HFFc6 (cell line): ENCODE results near the gene MT1M. TPM values are rescaled to one million over a fixed set of nuclear protein-coding genes. Genes with fewer than 3 reads are reported as not detected.
A peak's percentile ranks its signal among the peaks of the same experiment; 100 is the strongest.
"Not testable (repeated sequence)": the region's sequence is repeated elsewhere in the genome, so short reads cannot be mapped to it uniquely, and the experiment has no call there.

ENCODE experiments used
- DNase-seq: peaks from one replicate; pipeline ENCODE4 v3.0.0-alpha.2; 2018
- H3K27ac Mint-ChIP-seq: 2 replicates; pipeline ENCODE4 v1.8.0; 2020; ENCODE audit warnings: mild to moderate bottlenecking, mixed read lengths
- H3K27me3 Mint-ChIP-seq: 2 replicates; pipeline ENCODE4 v1.8.0; 2021; ENCODE audit warnings: mild to moderate bottlenecking, moderate library complexity, mixed read lengths; ENCODE audit not compliant: insufficient read depth
- H3K36me3 Mint-ChIP-seq: 2 replicates; pipeline ENCODE4 v1.8.0; 2021; ENCODE audit warnings: low read depth, mixed read lengths
- H3K4me1 Mint-ChIP-seq: 2 replicates; pipeline ENCODE4 v1.8.0; 2020; ENCODE audit warnings: low read depth, mixed read lengths
- H3K4me3 Mint-ChIP-seq: 2 replicates; pipeline ENCODE4 v1.8.0; 2020; ENCODE audit warnings: mild to moderate bottlenecking, moderate library complexity, mixed read lengths
- H3K9me3 Mint-ChIP-seq: 2 replicates; pipeline ENCODE4 v1.8.0; 2020; ENCODE audit warnings: mild to moderate bottlenecking, mixed read lengths
- CTCF ChIP-seq: fragments of 200-600 bp; sonication (generic); IDR thresholded peaks from 2 replicates; pipeline ENCODE4 v1.5.0; 2021; ENCODE audit warnings: antibody characterized with exemption, mild to moderate bottlenecking
- total RNA-seq, 6 experiments: library from RNA; stranded (reverse); fragmentation: NEBNext Ultra II Directional; extraction: Animal tissue kit (Norgen Biotek cat#: 25700); gene quantifications; 2 replicates in 1 of 6; 3 replicates in 5 of 6; pipeline ENCODE4 v1.2.3, GENCODE V29; 2021

The MT1M gene
- total RNA-seq, 6 experiments from 2014 or later: 0.21 to 0.41 (median 0.28) TPM; not detected in 1

- H3K27ac Mint-ChIP-seq: no peak within 1 kb of the TSS
- H3K27me3 Mint-ChIP-seq: peaks cover 70% of the 10 kb centered on the region
- 0 out of 2 replicates have a peak, but pooled peaks cover 4% of the 10 kb centered on the region for H3K4me1 Mint-ChIP-seq
- no peak for DNase-seq
- H3K9me3 Mint-ChIP-seq: no peaks in the 10 kb centered on the region
- H3K36me3 Mint-ChIP-seq: no peaks in the 10 kb centered on the region; the same call in 1 of the 2 replicates
- peak within 1 kb of the TSS; percentile 34; the same call in 1 of the 2 replicates for H3K4me3 Mint-ChIP-seq
- no peak for TF ChIP-seq CTCF
Measured at GRCh38 chr16:56667581-56668571, 35.4 kb downstream of the MT1M start, which contains the start of gene MT1G. TSS of gene MT1G (minus strand) at chr16:56668065. CDS start at chr16:56667993, 72 bp downstream.

GRCh38 chr16:56669005-56669839, 36.8 kb downstream of the MT1M start, which contains the start of gene MT1H:
TSS of gene MT1H (plus strand) at chr16:56669814. CDS start at chr16:56669885, 71 bp downstream.
- H3K27me3 Mint-ChIP-seq: peaks cover 74% of the 10 kb centered on the region
- TF ChIP-seq CTCF: no peak

GRCh38 chr16:56669840-56670619, 37.6 kb downstream of the MT1M start:
- no peaks in the 10 kb centered on the region; the same call in 1 of the 2 replicates for H3K36me3 Mint-ChIP-seq
- H3K9me3 Mint-ChIP-seq: no peaks in the 10 kb centered on the region
- H3K27me3 Mint-ChIP-seq: peaks cover 72% of the 10 kb centered on the region
- no peak overlapping the region for H3K27ac Mint-ChIP-seq
- H3K4me3 Mint-ChIP-seq: no peak overlapping the region
- peaks cover 7% of the 10 kb centered on the region; the same call in 1 of the 2 replicates for H3K4me1 Mint-ChIP-seq
- no peak for TF ChIP-seq CTCF
- no peak for DNase-seq

More at GRCh38 chr16:56669005-56669839, 36.8 kb downstream of the MT1M start, which contains the start of gene MT1H:
- no peak within 1 kb of the TSS for H3K4me3 Mint-ChIP-seq
- H3K36me3 Mint-ChIP-seq: no peaks in the 10 kb centered on the region; the same call in 1 of the 2 replicates
- no peaks in the 10 kb centered on the region for H3K9me3 Mint-ChIP-seq
- no peak for DNase-seq
- H3K4me1 Mint-ChIP-seq: peaks cover 6% of the 10 kb centered on the region; the same call in 1 of the 2 replicates
- H3K27ac Mint-ChIP-seq: no peak within 1 kb of the TSS

GRCh38 chr16:56670620-56670934, 38.1 kb downstream of the MT1M start:
- no peak for DNase-seq
- Mint-ChIP-seq H3K36me3 (no peaks in the 10 kb centered on the region; the same call in 1 of the 2 replicates), H3K27me3 (peaks cover 71% of the 10 kb centered on the region), H3K27ac (no peak overlapping the region), H3K9me3 (no peaks in the 10 kb centered on the region), H3K4me1 (peaks cover 7% of the 10 kb centered on the region; the same call in 1 of the 2 replicates), H3K4me3 (no peak overlapping the region)
- no peak for TF ChIP-seq CTCF

- H3K4me3 Mint-ChIP-seq, H3K27ac Mint-ChIP-seq, H3K9me3 Mint-ChIP-seq, H3K36me3 Mint-ChIP-seq, H3K4me1 Mint-ChIP-seq, DNase-seq: not testable (repeated sequence)
- peaks cover 66% of the 10 kb centered on the region for H3K27me3 Mint-ChIP-seq
Measured at GRCh38 chr16:56671691-56672090, 39.2 kb downstream of the MT1M start.

DNA sequence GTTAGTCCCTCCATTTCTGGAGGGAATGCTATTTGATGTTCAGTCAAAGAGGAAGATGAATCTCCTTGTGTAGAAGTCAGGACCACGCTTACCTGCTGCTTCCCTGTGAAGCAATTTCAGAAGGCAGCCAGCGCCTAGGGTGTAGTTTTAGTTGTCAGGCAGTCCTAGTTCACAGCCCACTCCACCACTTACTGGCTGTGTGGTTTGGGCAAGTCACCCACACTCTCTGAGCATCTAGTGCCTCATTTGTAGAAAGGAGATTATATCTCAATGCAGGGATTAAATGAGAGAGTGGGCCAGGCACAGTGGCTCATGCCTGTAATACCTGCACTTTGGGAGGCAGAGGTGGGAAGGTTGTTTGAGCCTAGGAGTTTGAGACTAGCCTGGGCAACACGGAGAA, 39.7 kb downstream of the MT1M start:
- H3K4me1 Mint-ChIP-seq, H3K27ac Mint-ChIP-seq, DNase-seq, H3K4me3 Mint-ChIP-seq, H3K36me3 Mint-ChIP-seq, H3K9me3 Mint-ChIP-seq: not testable (repeated sequence)
- H3K27me3 Mint-ChIP-seq: peaks cover 70% of the 10 kb centered on the region
